HG03457 (cell line): ENCODE results near the gene FBXO46.
"Not testable (repeated sequence)": the region's sequence is repeated elsewhere in the genome, so short reads cannot be mapped to it uniquely, and the experiment has no call there.

Experiments used
- ATAC-seq: cut with Tn5 transposase; IDR thresholded peaks from one replicate; pipeline ENCODE4 v1.9.1; 2021; ENCODE audit warnings: moderate number of reproducible peaks; ENCODE audit not compliant: unreplicated experiment

The FBXO46 gene

GRCh38 chr19:45729800-45730290, 851 bp downstream of the FBXO46 start:
- no peak for ATAC-seq

- ATAC-seq = not testable (repeated sequence)
These were observed 2.0 kb downstream of the FBXO46 start for GRCh38 chr19:45728683-45729082.

- not testable (repeated sequence) for ATAC-seq
These were observed 10.6 kb downstream of the FBXO46 start for GRCh38 chr19:45720065-45720464.

- ATAC-seq = no peak
These were observed 12.6 kb downstream of the FBXO46 start for GRCh38 chr19:45717983-45718650.

GRCh38 chr19:45717131-45717982, 13.3 kb downstream of the FBXO46 start:
- peak; percentile 74 for ATAC-seq

- ATAC-seq = no peak
These were observed 14.2 kb downstream of the FBXO46 start for GRCh38 chr19:45716359-45717130.

GRCh38 chr19:45715139-45715538, 15.6 kb downstream of the FBXO46 start:
- no peak for ATAC-seq

- ATAC-seq = no peak
These were observed 17.6 kb downstream of the FBXO46 start for GRCh38 chr19:45713141-45713540.

- ATAC-seq = no peak
These were observed 18.0 kb downstream of the FBXO46 start for GRCh38 chr19:45712699-45713067.

GRCh38 chr19:45711851-45712698, 18.6 kb downstream of the FBXO46 start:
- ATAC-seq = no peak

- no peak for ATAC-seq
These were observed 20.2 kb downstream of the FBXO46 start for GRCh38 chr19:45710356-45711130.

GRCh38 chr19:45705710-45706415, 24.8 kb downstream of the FBXO46 start:
- no peak for ATAC-seq

- ATAC-seq = no peak
These were observed 25.6 kb downstream of the FBXO46 start for GRCh38 chr19:45705115-45705514.

- no peak for ATAC-seq
These were observed 29.0 kb downstream of the FBXO46 start for GRCh38 chr19:45701676-45702075.

- no peak for ATAC-seq
These were observed 37.4 kb downstream of the FBXO46 start for GRCh38 chr19:45693106-45693788.

GRCh38 chr19:45692187-45693105, 38.2 kb downstream of the FBXO46 start, which contains the start of gene QPCTL:
QPCTL (plus strand) TSS chr19:45692666; CDS start chr19:45692704, 38 bp downstream.
- peak; percentile 71 for ATAC-seq

- ATAC-seq = peak; percentile 43
These were observed 39.0 kb downstream of the FBXO46 start, which contains the start of gene SNRPD2 for GRCh38 chr19:45691516-45692186. SNRPD2 (minus strand) TSS chr19:45691953; CDS start chr19:45691888, 65 bp downstream.
